Stimulated activated CD8-positive, alpha-beta memory T cell treated with anti-CD3 and anti-CD28 coated beads, Interleukin-15, amount 100 ng/mL, for 48 hours (primary cell): ENCODE measurements around the gene PORCN.
A peak's percentile ranks its signal among the peaks of the same experiment; 100 is the strongest.
"Not testable (repeated sequence)": the region's sequence is repeated elsewhere in the genome, so short reads cannot be mapped to it uniquely, and the experiment has no call there.

ENCODE experiments used
- DNase-seq, 2 donors: peaks; one replicate each; pipeline ENCODE4 v3.0.0-alpha.2; 2020; ENCODE audit warnings: low read depth in 2 of 2

The PORCN gene

GRCh38 chrX:48512371-48512935, 3.7 kb downstream of the PORCN start:
- no peak for DNase-seq

- DNase-seq, result no peak
Observed at GRCh38 chrX:48513670-48514069, 4.9 kb downstream of the PORCN start.

- no peak for DNase-seq
Observed at GRCh38 chrX:48514126-48514806, 5.5 kb downstream of the PORCN start.

- no peak for DNase-seq
Observed at GRCh38 chrX:48514868-48515460, 6.2 kb downstream of the PORCN start.

- no peak for DNase-seq
Observed at GRCh38 chrX:48515842-48516241, 7.0 kb downstream of the PORCN start.

- no peak for DNase-seq
Observed at GRCh38 chrX:48516285-48516684, 7.5 kb downstream of the PORCN start.

GRCh38 chrX:48516987-48517386, 8.2 kb downstream of the PORCN start:
- DNase-seq, result no peak

- DNase-seq, result not testable (repeated sequence)
Observed at GRCh38 chrX:48519481-48519880, 10.7 kb downstream of the PORCN start.

- no peak for DNase-seq
Observed at GRCh38 chrX:48520455-48520854, 11.7 kb downstream of the PORCN start.

GRCh38 chrX:48520976-48521352, 12.2 kb downstream of the PORCN start:
- DNase-seq, result no peak

- DNase-seq, result peak; percentile 88 to 92
Observed at GRCh38 chrX:48521353-48522243, 12.8 kb downstream of the PORCN start, which contains the start of gene EBP. EBP (plus strand) TSS chrX:48521808; CDS start chrX:48523772, 1,964 bp downstream.

- DNase-seq, result no peak
Observed at GRCh38 chrX:48522291-48522690, 13.5 kb downstream of the PORCN start.

GRCh38 chrX:48523682-48524081, 14.9 kb downstream of the PORCN start:
- DNase-seq, result no peak

- DNase-seq, result not testable (repeated sequence)
Observed at GRCh38 chrX:48525853-48526252, 17.1 kb downstream of the PORCN start.

- DNase-seq, result no peak
Observed at GRCh38 chrX:48530736-48531135, 21.9 kb downstream of the PORCN start.

GRCh38 chrX:48531358-48531959, 22.7 kb downstream of the PORCN start:
- DNase-seq, result no peak

GRCh38 chrX:48532161-48532560, 23.4 kb downstream of the PORCN start:
- DNase-seq, result no peak

- no peak for DNase-seq
Observed at GRCh38 chrX:48533165-48533564, 24.4 kb downstream of the PORCN start.

GRCh38 chrX:48538641-48539344, 30.0 kb downstream of the PORCN start:
- no peak for DNase-seq

GRCh38 chrX:48539345-48540027, 30.7 kb downstream of the PORCN start, which contains the start of gene TBC1D25:
TBC1D25 (plus strand) TSS chrX:48539714; CDS start chrX:48539798, 84 bp downstream.
- DNase-seq, result peak; percentile 91 to 95

- peak; percentile 14 to 24 for DNase-seq
Observed at GRCh38 chrX:48540028-48540375, 31.2 kb downstream of the PORCN start.
